ENCODE results near the gene CEACAM21. TPM values are rescaled to one million over a fixed set of nuclear protein-coding genes. Genes with fewer than 3 reads are reported as not detected.
"Not testable (repeated sequence)": the region's sequence is repeated elsewhere in the genome, so short reads cannot be mapped to it uniquely, and the experiment has no call there.

Gene CEACAM21
- total RNA-seq, 2 experiments from 2014 or later, result 75.4 to 75.5 TPM

- POLR2A ChIA-PET, result no interaction called here
- Mint-ChIP-seq H3K36me3 (peaks cover 55% of the 10 kb centered on the region), H3K27ac (peak overlapping the region; percentile 34), H3K4me1 (peaks cover 26% of the 10 kb centered on the region), H3K27me3 (no peaks in the 10 kb centered on the region), H3K9me3 (peaks cover 23% of the 10 kb centered on the region), H3K4me3 (no peak overlapping the region)
- ATAC-seq (ENCODE audit: low read depth) (no peak), DNase-seq (no peak)
Observed at GRCh38 chr19:41577833-41578232, 1.9 kb downstream of the CEACAM21 start.

GRCh38 chr19:41578886-41579285, 2.9 kb downstream of the CEACAM21 start:
- POLR2A ChIA-PET, result interaction anchor here (1.4 kb wide), 1 partner anchor 122 kb away, joined by 3 read pairs; no protein-coding TSS in a partner anchor
- Mint-ChIP-seq H3K27me3 (no peaks in the 10 kb centered on the region), H3K36me3 (peaks cover 59% of the 10 kb centered on the region), H3K4me3 (no peak overlapping the region), H3K27ac (no peak overlapping the region), H3K9me3 (peaks cover 30% of the 10 kb centered on the region), H3K4me1 (peaks cover 26% of the 10 kb centered on the region)
- no peak for DNase-seq
- ATAC-seq (ENCODE audit: low read depth), result no peak

- H3K27ac Mint-ChIP-seq; H3K27me3 Mint-ChIP-seq; DNase-seq; POLR2A ChIA-PET; H3K4me3 Mint-ChIP-seq; ATAC-seq (ENCODE audit: low read depth): not testable (repeated sequence)
- Mint-ChIP-seq H3K9me3 (peaks cover 30% of the 10 kb centered on the region), H3K36me3 (peaks cover 69% of the 10 kb centered on the region), H3K4me1 (peaks cover 17% of the 10 kb centered on the region)
Observed at GRCh38 chr19:41581068-41581467, 5.1 kb downstream of the CEACAM21 start.

- H3K4me1 Mint-ChIP-seq; H3K27ac Mint-ChIP-seq; H3K4me3 Mint-ChIP-seq; DNase-seq; H3K27me3 Mint-ChIP-seq; ATAC-seq (ENCODE audit: low read depth); POLR2A ChIA-PET: not testable (repeated sequence)
- Mint-ChIP-seq H3K9me3 (peaks cover 30% of the 10 kb centered on the region), H3K36me3 (peaks cover 66% of the 10 kb centered on the region)
Observed at GRCh38 chr19:41582577-41583182, 6.7 kb downstream of the CEACAM21 start.

GRCh38 chr19:41584260-41584810, 8.4 kb downstream of the CEACAM21 start:
- H3K36me3 Mint-ChIP-seq, result peaks cover 58% of the 10 kb centered on the region

GRCh38 chr19:41584931-41585330, 9.0 kb downstream of the CEACAM21 start:
- DNase-seq (no peak), ATAC-seq (ENCODE audit: low read depth) (no peak)
- Mint-ChIP-seq H3K4me3 (no peak overlapping the region), H3K4me1 (no peaks in the 10 kb centered on the region), H3K36me3 (peaks cover 52% of the 10 kb centered on the region), H3K27ac (no peak overlapping the region), H3K27me3 (no peaks in the 10 kb centered on the region), H3K9me3 (peaks cover 30% of the 10 kb centered on the region)
- POLR2A ChIA-PET, result interaction anchor here (0.6 kb wide), 1 partner anchor 128 kb away, joined by 3 read pairs; no protein-coding TSS in a partner anchor

More at GRCh38 chr19:41584260-41584810, 8.4 kb downstream of the CEACAM21 start:
- ATAC-seq (ENCODE audit: low read depth) (no peak), DNase-seq (no peak)
- Mint-ChIP-seq H3K4me3 (no peak overlapping the region), H3K27ac (no peak overlapping the region), H3K27me3 (no peaks in the 10 kb centered on the region), H3K4me1 (no peaks in the 10 kb centered on the region), H3K9me3 (peaks cover 30% of the 10 kb centered on the region)
- POLR2A ChIA-PET, result interaction anchor here (0.6 kb wide), 1 partner anchor 128 kb away, joined by 3 read pairs; no protein-coding TSS in a partner anchor

- no peak overlapping the region for H3K4me3 Mint-ChIP-seq
- peaks cover 20% of the 10 kb centered on the region for H3K9me3 Mint-ChIP-seq
- DNase-seq, result no peak
- POLR2A ChIA-PET, result no interaction called here
- H3K27ac Mint-ChIP-seq, result no peak overlapping the region
- ATAC-seq (ENCODE audit: low read depth), result no peak
- peaks cover 40% of the 10 kb centered on the region for H3K36me3 Mint-ChIP-seq
- peaks cover 2% of the 10 kb centered on the region for H3K27me3 Mint-ChIP-seq
- H3K4me1 Mint-ChIP-seq, result no peaks in the 10 kb centered on the region
Observed at GRCh38 chr19:41586064-41586463, 10.1 kb downstream of the CEACAM21 start.

- Mint-ChIP-seq H3K27ac (no peak overlapping the region), H3K4me3 (no peak overlapping the region), H3K4me1 (no peaks in the 10 kb centered on the region), H3K27me3 (peaks cover 7% of the 10 kb centered on the region), H3K9me3 (peaks cover 11% of the 10 kb centered on the region), H3K36me3 (peaks cover 28% of the 10 kb centered on the region)
- ATAC-seq (ENCODE audit: low read depth), result no peak
- POLR2A ChIA-PET, result no interaction called here
- no peak for DNase-seq
Observed at GRCh38 chr19:41587101-41587837, 11.3 kb downstream of the CEACAM21 start.

GRCh38 chr19:41587838-41588210, 11.9 kb downstream of the CEACAM21 start:
- Mint-ChIP-seq H3K27me3 (peaks cover 10% of the 10 kb centered on the region), H3K4me3 (no peak overlapping the region), H3K27ac (no peak overlapping the region), H3K4me1 (no peaks in the 10 kb centered on the region), H3K36me3 (peaks cover 24% of the 10 kb centered on the region), H3K9me3 (peaks cover 8% of the 10 kb centered on the region)
- ATAC-seq (ENCODE audit: low read depth) (no peak), DNase-seq (no peak)
- POLR2A ChIA-PET, result no interaction called here

GRCh38 chr19:41588497-41589209, 12.7 kb downstream of the CEACAM21 start:
- no peaks in the 10 kb centered on the region for H3K4me1 Mint-ChIP-seq
- H3K9me3 Mint-ChIP-seq, result no peaks in the 10 kb centered on the region
- ATAC-seq (ENCODE audit: low read depth) (no peak), DNase-seq (no peak)
- no peak overlapping the region for H3K4me3 Mint-ChIP-seq
- H3K27me3 Mint-ChIP-seq, result peaks cover 11% of the 10 kb centered on the region
- no peak overlapping the region for H3K27ac Mint-ChIP-seq
- peaks cover 15% of the 10 kb centered on the region for H3K36me3 Mint-ChIP-seq
- POLR2A ChIA-PET, result no interaction called here

GRCh38 chr19:41589371-41589770, 13.4 kb downstream of the CEACAM21 start:
- Mint-ChIP-seq H3K36me3 (peaks cover 12% of the 10 kb centered on the region), H3K4me3 (no peak overlapping the region), H3K27ac (no peak overlapping the region), H3K4me1 (peaks cover under 1% of the 10 kb centered on the region), H3K9me3 (no peaks in the 10 kb centered on the region), H3K27me3 (peaks cover 13% of the 10 kb centered on the region)
- DNase-seq (no peak), ATAC-seq (ENCODE audit: low read depth) (no peak)
- POLR2A ChIA-PET, result no interaction called here

GRCh38 chr19:41590936-41591335, 15.0 kb downstream of the CEACAM21 start:
- Mint-ChIP-seq H3K27ac (no peak overlapping the region), H3K4me1 (peaks cover 8% of the 10 kb centered on the region), H3K9me3 (no peaks in the 10 kb centered on the region), H3K27me3 (peaks cover 19% of the 10 kb centered on the region), H3K36me3 (peaks cover 2% of the 10 kb centered on the region), H3K4me3 (no peak overlapping the region)
- POLR2A ChIA-PET, result no interaction called here
- DNase-seq (no peak), ATAC-seq (ENCODE audit: low read depth) (no peak)

GRCh38 chr19:41591951-41592562, 16.1 kb downstream of the CEACAM21 start:
- no peak overlapping the region for H3K27ac Mint-ChIP-seq
- peaks cover 8% of the 10 kb centered on the region for H3K4me1 Mint-ChIP-seq
- ATAC-seq (ENCODE audit: low read depth), result no peak
- POLR2A ChIA-PET, result no interaction called here
- peaks cover 2% of the 10 kb centered on the region for H3K36me3 Mint-ChIP-seq
- peaks cover 29% of the 10 kb centered on the region for H3K27me3 Mint-ChIP-seq
- H3K4me3 Mint-ChIP-seq, result no peak overlapping the region
- DNase-seq, result no peak
- no peaks in the 10 kb centered on the region for H3K9me3 Mint-ChIP-seq
